Activated CD8-positive, alpha-beta memory T cell treated with anti-CD3 and anti-CD28 coated beads, Interleukin-2, amount 50 U/mL, for 1 hour (primary cell): Measurements from ENCODE around the gene TEX11.

Experiments
- DNase-seq: peaks from one replicate; pipeline ENCODE4 v3.0.0-alpha.2; 2020; ENCODE audit errors: extremely low read depth

TEX11 gene

GRCh38 chrX:70497026-70497425, 411.5 kb downstream of the TEX11 start:
- no peak for DNase-seq

GRCh38 chrX:70496491-70496890, 412.0 kb downstream of the TEX11 start:
- DNase-seq: no peak

GRCh38 chrX:70494441-70494840, 414.1 kb downstream of the TEX11 start:
- DNase-seq: no peak

GRCh38 chrX:70488856-70489255, 419.7 kb downstream of the TEX11 start:
- no peak for DNase-seq

GRCh38 chrX:70485466-70485865, 423.0 kb downstream of the TEX11 start:
- DNase-seq: no peak

- DNase-seq: no peak
These were observed 426.2 kb downstream of the TEX11 start for GRCh38 chrX:70482300-70482699.

- no peak for DNase-seq
These were observed 426.8 kb downstream of the TEX11 start for GRCh38 chrX:70481471-70482270.

- no peak for DNase-seq
These were observed 427.9 kb downstream of the TEX11 start for GRCh38 chrX:70480660-70481018.

GRCh38 chrX:70479922-70480659, 428.4 kb downstream of the TEX11 start:
- no peak for DNase-seq

GRCh38 chrX:70479247-70479921, 429.1 kb downstream of the TEX11 start:
- DNase-seq: no peak
